GM12878 (cell line): ENCODE measurements around the gene MAPK8. TPM values are rescaled to one million over a fixed set of nuclear protein-coding genes. Genes with fewer than 3 reads are reported as not detected.
A peak's percentile ranks its signal among the peaks of the same experiment; 100 is the strongest.

Experiments used
- CHD1 ChIP-seq: IDR thresholded peaks from 2 replicates; pipeline ENCODE4 v1.6.1; 2012; ENCODE audit warnings: low read depth, low read length, improper control_type of control experiment
- CHD4 ChIP-seq: fragments of 200-600 bp; sonication (generic); IDR thresholded peaks from 2 replicates; pipeline ENCODE4 v1.6.1; 2016; ENCODE audit warnings: mild to moderate bottlenecking
- EP300 ChIP-seq, 2 experiments: fragments of 150-350 bp in 1 of 2; IDR thresholded peaks; 2 replicates each; pipeline ENCODE4 v1.6.1; 2011 to 2012; ENCODE audit warnings: low read depth in 2 of 2, low read length in 2 of 2, borderline replicate concordance in 1 of 2, improper control_type of control experiment in 1 of 2, inconsistent platforms in 1 of 2; ENCODE audit not compliant: control insufficient read depth in 1 of 2
- FOS ChIP-seq: IDR thresholded peaks from 3 replicates; pipeline ENCODE4 v1.6.1; 2011; ENCODE audit warnings: borderline replicate concordance; ENCODE audit not compliant: insufficient read length; ENCODE audit errors: extremely low read depth
- FOXK2 ChIP-seq: fragments of 450-650 bp; IDR thresholded peaks from 2 replicates; pipeline ENCODE4 v1.6.1; 2017; ENCODE audit warnings: mild to moderate bottlenecking, moderate library complexity
- HDAC6 ChIP-seq: fragments of 200-600 bp; sonication (generic); IDR thresholded peaks from one replicate; pipeline ENCODE4 v1.8.0; 2017; ENCODE audit warnings: antibody characterized with exemption; ENCODE audit not compliant: unreplicated experiment
- NR2C1 ChIP-seq: fragments of 450-650 bp; IDR thresholded peaks from 2 replicates; pipeline ENCODE4 v1.6.1; 2017; ENCODE audit warnings: antibody characterized with exemption, mild to moderate bottlenecking, moderate library complexity
- RAD21 ChIP-seq: IDR thresholded peaks from 2 replicates; pipeline ENCODE4 v1.6.1; 2011; ENCODE audit warnings: mild to moderate bottlenecking, low read depth, low read length, moderate library complexity; ENCODE audit not compliant: insufficient read depth
- SMAD1 ChIP-seq: fragments of 450-650 bp; IDR thresholded peaks from 2 replicates; pipeline ENCODE4 v1.6.1; 2018; ENCODE audit warnings: mild to moderate bottlenecking, low read depth; ENCODE audit not compliant: partially characterized antibody
- STAT1 ChIP-seq: fragments of 450-650 bp; conservative IDR thresholded peaks from 2 replicates; pipeline ENCODE4 v1.6.1; 2014; ENCODE audit warnings: antibody characterized with exemption, mild to moderate bottlenecking
- SUZ12 ChIP-seq: fragments of 200-600 bp; sonication (generic); IDR thresholded peaks from one replicate; pipeline ENCODE4 v1.6.1; 2018; ENCODE audit warnings: antibody characterized with exemption, mild to moderate bottlenecking; ENCODE audit not compliant: unreplicated experiment
- TCF12 ChIP-seq: IDR thresholded peaks from 2 replicates; pipeline ENCODE4 v1.6.1; 2011; ENCODE audit warnings: low read depth, mild to moderate bottlenecking, low read length
- WRNIP1 ChIP-seq: IDR thresholded peaks from 2 replicates; pipeline ENCODE4 v1.6.1; 2011; ENCODE audit warnings: low read depth, low read length, improper control_type of control experiment, borderline replicate concordance
- ZNF622 ChIP-seq: fragments of 450-650 bp; IDR thresholded peaks from 2 replicates; pipeline ENCODE4 v1.6.1; 2017; ENCODE audit warnings: mild to moderate bottlenecking, inconsistent platforms
- ZZZ3 ChIP-seq: IDR thresholded peaks from 2 replicates; pipeline ENCODE4 v1.6.1; 2011; ENCODE audit warnings: low read depth; ENCODE audit not compliant: control insufficient read depth, insufficient read length
- polyA plus RNA-seq, 11 experiments: library from polyadenylated mRNA; depleted of rRNA in 4 of 11; unstranded in 6 of 11; stranded (reverse) in 5 of 11; fragments of >200 nt; fragmentation: Nextera tagmentation in 4 of 11; fragmentation: Illumina TruSeq in 1 of 11; extraction: Ambion mirVana in 4 of 11; extraction: Trizol in 1 of 11; gene quantifications; 1 replicate in 1 of 11; 2 replicates in 10 of 11; pipeline versions ENCODE4 v1.2.1 to v1.2.3, GENCODE V29; 2011 to 2016; ENCODE audit warnings: inconsistent platforms in 2 of 11, missing spikeins in 2 of 11, low read depth in 1 of 11
- total RNA-seq, 4 experiments: library from RNA; depleted of rRNA in 3 of 4; stranded (reverse); fragments of >200 nt in 3 of 4; fragmentation: Illumina TruSeq in 1 of 4; extraction: Trizol in 1 of 4; gene quantifications; 2 replicates each; pipeline versions ENCODE4 v1.2.1 to v1.2.3, GENCODE V29; 2013 to 2021
- TF ChIP-seq, protein P1 (sequence below): fragments of 450-650 bp; IDR thresholded peaks from 2 replicates; pipeline ENCODE4 v1.6.1; 2017; ENCODE audit warnings: borderline replicate concordance
- TF ChIP-seq, protein P2 (sequence below): IDR thresholded peaks from 2 replicates; pipeline ENCODE4 v1.6.1; 2012; ENCODE audit warnings: mild to moderate bottlenecking, low read depth, low read length
- TF ChIP-seq, protein P3 (sequence below): IDR thresholded peaks from 2 replicates; pipeline ENCODE4 v1.6.1; 2012; ENCODE audit warnings: improper control_type of control experiment, low read depth, low read length; ENCODE audit not compliant: insufficient replicate concordance
- TF ChIP-seq, protein P4 (sequence below): fragments of 150-350 bp; IDR thresholded peaks from 2 replicates; pipeline ENCODE4 v1.6.1; 2014; ENCODE audit warnings: mild to moderate bottlenecking, low read depth, low read length

The MAPK8 gene
- total and polyA plus RNA-seq, 10 of the 15 experiments (the other 5 are each of a cell fraction or from before 2014, with no cell fraction given), result 3.9 to 102 (median 40.0) TPM

DNA sequence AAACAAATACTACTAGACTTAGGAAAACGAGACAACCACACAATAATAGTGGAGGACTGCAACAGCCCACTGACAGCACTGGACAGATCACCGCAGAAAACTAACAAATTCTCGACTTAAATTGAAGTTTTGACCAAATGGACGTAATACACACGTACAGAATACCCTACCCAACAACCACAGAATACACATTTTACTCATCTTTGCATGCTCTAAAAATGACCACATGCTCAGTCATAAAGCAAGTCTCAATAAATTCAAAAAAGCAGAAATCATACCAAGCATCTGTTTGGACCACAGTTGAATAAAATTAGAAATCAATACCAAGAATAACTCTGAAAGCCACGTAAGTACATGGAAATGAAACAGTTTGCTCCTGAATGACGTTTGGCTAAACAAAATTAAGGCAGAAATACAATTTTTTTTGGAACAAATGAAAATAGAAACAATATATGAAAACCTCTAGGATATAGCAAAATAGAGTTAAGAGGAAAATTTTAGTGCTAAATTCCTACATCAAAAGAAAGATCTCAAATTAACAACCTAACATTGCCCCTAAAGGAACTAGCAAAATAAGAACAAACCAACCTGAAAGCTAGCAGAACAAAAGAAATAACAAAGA lies 30.6 kb downstream of the MAPK8 start (continued):
- TF ChIP-seq, protein P1, sequence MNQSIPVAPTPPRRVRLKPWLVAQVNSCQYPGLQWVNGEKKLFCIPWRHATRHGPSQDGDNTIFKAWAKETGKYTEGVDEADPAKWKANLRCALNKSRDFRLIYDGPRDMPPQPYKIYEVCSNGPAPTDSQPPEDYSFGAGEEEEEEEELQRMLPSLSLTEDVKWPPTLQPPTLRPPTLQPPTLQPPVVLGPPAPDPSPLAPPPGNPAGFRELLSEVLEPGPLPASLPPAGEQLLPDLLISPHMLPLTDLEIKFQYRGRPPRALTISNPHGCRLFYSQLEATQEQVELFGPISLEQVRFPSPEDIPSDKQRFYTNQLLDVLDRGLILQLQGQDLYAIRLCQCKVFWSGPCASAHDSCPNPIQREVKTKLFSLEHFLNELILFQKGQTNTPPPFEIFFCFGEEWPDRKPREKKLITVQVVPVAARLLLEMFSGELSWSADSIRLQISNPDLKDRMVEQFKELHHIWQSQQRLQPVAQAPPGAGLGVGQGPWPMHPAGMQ, result no peak
- TF ChIP-seq TCF12, result peak; percentile 67
- TF ChIP-seq HDAC6, result no peak
- TF ChIP-seq, protein P2, sequence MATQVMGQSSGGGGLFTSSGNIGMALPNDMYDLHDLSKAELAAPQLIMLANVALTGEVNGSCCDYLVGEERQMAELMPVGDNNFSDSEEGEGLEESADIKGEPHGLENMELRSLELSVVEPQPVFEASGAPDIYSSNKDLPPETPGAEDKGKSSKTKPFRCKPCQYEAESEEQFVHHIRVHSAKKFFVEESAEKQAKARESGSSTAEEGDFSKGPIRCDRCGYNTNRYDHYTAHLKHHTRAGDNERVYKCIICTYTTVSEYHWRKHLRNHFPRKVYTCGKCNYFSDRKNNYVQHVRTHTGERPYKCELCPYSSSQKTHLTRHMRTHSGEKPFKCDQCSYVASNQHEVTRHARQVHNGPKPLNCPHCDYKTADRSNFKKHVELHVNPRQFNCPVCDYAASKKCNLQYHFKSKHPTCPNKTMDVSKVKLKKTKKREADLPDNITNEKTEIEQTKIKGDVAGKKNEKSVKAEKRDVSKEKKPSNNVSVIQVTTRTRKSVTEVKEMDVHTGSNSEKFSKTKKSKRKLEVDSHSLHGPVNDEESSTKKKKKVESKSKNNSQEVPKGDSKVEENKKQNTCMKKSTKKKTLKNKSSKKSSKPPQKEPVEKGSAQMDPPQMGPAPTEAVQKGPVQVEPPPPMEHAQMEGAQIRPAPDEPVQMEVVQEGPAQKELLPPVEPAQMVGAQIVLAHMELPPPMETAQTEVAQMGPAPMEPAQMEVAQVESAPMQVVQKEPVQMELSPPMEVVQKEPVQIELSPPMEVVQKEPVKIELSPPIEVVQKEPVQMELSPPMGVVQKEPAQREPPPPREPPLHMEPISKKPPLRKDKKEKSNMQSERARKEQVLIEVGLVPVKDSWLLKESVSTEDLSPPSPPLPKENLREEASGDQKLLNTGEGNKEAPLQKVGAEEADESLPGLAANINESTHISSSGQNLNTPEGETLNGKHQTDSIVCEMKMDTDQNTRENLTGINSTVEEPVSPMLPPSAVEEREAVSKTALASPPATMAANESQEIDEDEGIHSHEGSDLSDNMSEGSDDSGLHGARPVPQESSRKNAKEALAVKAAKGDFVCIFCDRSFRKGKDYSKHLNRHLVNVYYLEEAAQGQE, result no peak
- no peak for TF ChIP-seq CHD1
- TF ChIP-seq EP300 (IDR thresholded peaks at IDR 0.05; ENCODE audit: borderline replicate concordance in 1 of 2, control insufficient read depth in 1 of 2, low read depth in 2 of 2, low read length in 2 of 2), result peak; percentile 99; a peak in 3 of 4 replicates
- TF ChIP-seq RAD21, result no peak
- no peak for TF ChIP-seq FOXK2
- no peak for TF ChIP-seq CHD4
- no peak for TF ChIP-seq WRNIP1
- TF ChIP-seq, protein P3, sequence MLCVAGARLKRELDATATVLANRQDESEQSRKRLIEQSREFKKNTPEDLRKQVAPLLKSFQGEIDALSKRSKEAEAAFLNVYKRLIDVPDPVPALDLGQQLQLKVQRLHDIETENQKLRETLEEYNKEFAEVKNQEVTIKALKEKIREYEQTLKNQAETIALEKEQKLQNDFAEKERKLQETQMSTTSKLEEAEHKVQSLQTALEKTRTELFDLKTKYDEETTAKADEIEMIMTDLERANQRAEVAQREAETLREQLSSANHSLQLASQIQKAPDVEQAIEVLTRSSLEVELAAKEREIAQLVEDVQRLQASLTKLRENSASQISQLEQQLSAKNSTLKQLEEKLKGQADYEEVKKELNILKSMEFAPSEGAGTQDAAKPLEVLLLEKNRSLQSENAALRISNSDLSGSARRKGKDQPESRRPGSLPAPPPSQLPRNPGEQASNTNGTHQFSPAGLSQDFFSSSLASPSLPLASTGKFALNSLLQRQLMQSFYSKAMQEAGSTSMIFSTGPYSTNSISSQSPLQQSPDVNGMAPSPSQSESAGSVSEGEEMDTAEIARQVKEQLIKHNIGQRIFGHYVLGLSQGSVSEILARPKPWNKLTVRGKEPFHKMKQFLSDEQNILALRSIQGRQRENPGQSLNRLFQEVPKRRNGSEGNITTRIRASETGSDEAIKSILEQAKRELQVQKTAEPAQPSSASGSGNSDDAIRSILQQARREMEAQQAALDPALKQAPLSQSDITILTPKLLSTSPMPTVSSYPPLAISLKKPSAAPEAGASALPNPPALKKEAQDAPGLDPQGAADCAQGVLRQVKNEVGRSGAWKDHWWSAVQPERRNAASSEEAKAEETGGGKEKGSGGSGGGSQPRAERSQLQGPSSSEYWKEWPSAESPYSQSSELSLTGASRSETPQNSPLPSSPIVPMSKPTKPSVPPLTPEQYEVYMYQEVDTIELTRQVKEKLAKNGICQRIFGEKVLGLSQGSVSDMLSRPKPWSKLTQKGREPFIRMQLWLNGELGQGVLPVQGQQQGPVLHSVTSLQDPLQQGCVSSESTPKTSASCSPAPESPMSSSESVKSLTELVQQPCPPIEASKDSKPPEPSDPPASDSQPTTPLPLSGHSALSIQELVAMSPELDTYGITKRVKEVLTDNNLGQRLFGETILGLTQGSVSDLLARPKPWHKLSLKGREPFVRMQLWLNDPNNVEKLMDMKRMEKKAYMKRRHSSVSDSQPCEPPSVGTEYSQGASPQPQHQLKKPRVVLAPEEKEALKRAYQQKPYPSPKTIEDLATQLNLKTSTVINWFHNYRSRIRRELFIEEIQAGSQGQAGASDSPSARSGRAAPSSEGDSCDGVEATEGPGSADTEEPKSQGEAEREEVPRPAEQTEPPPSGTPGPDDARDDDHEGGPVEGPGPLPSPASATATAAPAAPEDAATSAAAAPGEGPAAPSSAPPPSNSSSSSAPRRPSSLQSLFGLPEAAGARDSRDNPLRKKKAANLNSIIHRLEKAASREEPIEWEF, result no peak
- peak; percentile 59 for TF ChIP-seq SMAD1
- TF ChIP-seq ZZZ3, result no peak
- no peak for TF ChIP-seq FOS
- no peak for TF ChIP-seq STAT1
- no peak for TF ChIP-seq ZNF622
- TF ChIP-seq, protein P4, sequence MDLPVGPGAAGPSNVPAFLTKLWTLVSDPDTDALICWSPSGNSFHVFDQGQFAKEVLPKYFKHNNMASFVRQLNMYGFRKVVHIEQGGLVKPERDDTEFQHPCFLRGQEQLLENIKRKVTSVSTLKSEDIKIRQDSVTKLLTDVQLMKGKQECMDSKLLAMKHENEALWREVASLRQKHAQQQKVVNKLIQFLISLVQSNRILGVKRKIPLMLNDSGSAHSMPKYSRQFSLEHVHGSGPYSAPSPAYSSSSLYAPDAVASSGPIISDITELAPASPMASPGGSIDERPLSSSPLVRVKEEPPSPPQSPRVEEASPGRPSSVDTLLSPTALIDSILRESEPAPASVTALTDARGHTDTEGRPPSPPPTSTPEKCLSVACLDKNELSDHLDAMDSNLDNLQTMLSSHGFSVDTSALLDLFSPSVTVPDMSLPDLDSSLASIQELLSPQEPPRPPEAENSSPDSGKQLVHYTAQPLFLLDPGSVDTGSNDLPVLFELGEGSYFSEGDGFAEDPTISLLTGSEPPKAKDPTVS, result no peak
- no peak for TF ChIP-seq SUZ12
- TF ChIP-seq NR2C1, result no peak
